K562 (cell line): Measurements from ENCODE around the gene USP49.
A peak's percentile ranks its signal among the peaks of the same experiment; 100 is the strongest.

Experiments used
- BHLHE40 ChIP-seq: IDR thresholded peaks from 2 replicates; pipeline ENCODE4 v1.6.1; 2011; ENCODE audit warnings: low read length, improper control_type of control experiment
- CTCF ChIP-seq, 3 experiments: IDR thresholded peaks in 2 of 3; conservative IDR thresholded peaks in 1 of 3; 2 replicates each; pipeline ENCODE4 v1.5.1; 2011 to 2012; ENCODE audit warnings: low read length in 3 of 3, mild to moderate bottlenecking in 3 of 3, control low read depth in 2 of 3, improper control_type of control experiment in 1 of 3, inconsistent platforms in 1 of 3, low read depth in 1 of 3, mixed read lengths in 1 of 3, moderate library complexity in 1 of 3; ENCODE audit not compliant: insufficient read depth in 2 of 3
- ETV6 ChIP-seq, 3 experiments: fragments of 150-350 bp in 1 of 3; sonication (generic) in 1 of 3; formaldehyde crosslinking in 1 of 3; IDR thresholded peaks; 2 replicates each; pipeline versions ENCODE4 v1.6.1 to v1.8.0; 2014 to 2022; ENCODE audit warnings: borderline replicate concordance in 2 of 3, low read depth in 2 of 3, antibody characterized with exemption in 1 of 3, low read length in 1 of 3, mild to moderate bottlenecking in 1 of 3, missing genetic modification reagents in 1 of 3
- POLR2A ChIP-seq: fragments of 450-650 bp; conservative IDR thresholded peaks from 2 replicates; pipeline ENCODE4 v1.6.1; 2016
- STAG1 ChIP-seq: sonication (generic); formaldehyde crosslinking; IDR thresholded peaks from 2 replicates; pipeline ENCODE4 v1.5.0; 2020; ENCODE audit warnings: missing genetic modification reagents, borderline replicate concordance
- TAF1 ChIP-seq: IDR thresholded peaks from 2 replicates; pipeline ENCODE4 v1.6.1; 2011; ENCODE audit warnings: mild to moderate bottlenecking, low read length, moderate library complexity; ENCODE audit not compliant: insufficient read depth, control insufficient read depth, severe bottlenecking; ENCODE audit errors: extremely low read depth
- UBTF ChIP-seq, 2 experiments: IDR thresholded peaks; 2 replicates each; pipeline ENCODE4 v1.6.1; 2012; ENCODE audit warnings: improper control_type of control experiment in 2 of 2, low read depth in 2 of 2, low read length in 2 of 2, borderline replicate concordance in 1 of 2
- XRCC5 ChIP-seq: fragments of 200-400 bp; formaldehyde crosslinking; IDR thresholded peaks from 2 replicates; pipeline ENCODE4 v1.6.1; 2017; ENCODE audit warnings: low read depth, mild to moderate bottlenecking, low read length
- ZBTB49 ChIP-seq: sonication (generic); formaldehyde crosslinking; IDR thresholded peaks from 2 replicates; pipeline ENCODE4 v1.8.0; 2022; ENCODE audit warnings: missing genetic modification reagents, mild to moderate bottlenecking, borderline replicate concordance

- TF ChIP-seq BHLHE40 = peak; percentile 81
- no peak for TF ChIP-seq ZBTB49 (CRISPR knock-in tag)
- TF ChIP-seq STAG1 (CRISPR knock-in tag) = no peak
- TF ChIP-seq TAF1 = no peak
- TF ChIP-seq XRCC5 = peak; percentile 93
- peak; percentile 91 to 98 (median 95) for TF ChIP-seq CTCF (IDR thresholded peaks at IDR 0.05 in 2 of 3, conservative IDR thresholded peaks at IDR 0.05 in 1 of 3; ENCODE audit: insufficient read depth in 2 of 3, low read depth in 1 of 3, low read length in 3 of 3)
- no peak; the same call in 1 of the 2 replicates for TF ChIP-seq POLR2A
- TF ChIP-seq ETV6 (IDR thresholded peaks at IDR 0.05; ENCODE audit: borderline replicate concordance in 1 of 2, low read depth in 2 of 2, low read length in 1 of 2) = peak; percentile 58 to 91; a peak in 3 of 4 replicates
- 0 out of 2 replicates have a peak, but pooled peaks have one; percentile 17 for TF ChIP-seq ETV6 (CRISPR knock-in tag; IDR thresholded peaks at IDR 0.05; ENCODE audit: borderline replicate concordance)
- TF ChIP-seq UBTF (IDR thresholded peaks at IDR 0.05; ENCODE audit: borderline replicate concordance in 1 of 2, low read depth in 2 of 2, low read length in 2 of 2) = no peak
These were observed 41.1 kb upstream of the USP49 start for GRCh38 chr6:41936073-41936837.
